ENCODE measurements around the gene RUVBL2.

RUVBL2 gene

DNA sequence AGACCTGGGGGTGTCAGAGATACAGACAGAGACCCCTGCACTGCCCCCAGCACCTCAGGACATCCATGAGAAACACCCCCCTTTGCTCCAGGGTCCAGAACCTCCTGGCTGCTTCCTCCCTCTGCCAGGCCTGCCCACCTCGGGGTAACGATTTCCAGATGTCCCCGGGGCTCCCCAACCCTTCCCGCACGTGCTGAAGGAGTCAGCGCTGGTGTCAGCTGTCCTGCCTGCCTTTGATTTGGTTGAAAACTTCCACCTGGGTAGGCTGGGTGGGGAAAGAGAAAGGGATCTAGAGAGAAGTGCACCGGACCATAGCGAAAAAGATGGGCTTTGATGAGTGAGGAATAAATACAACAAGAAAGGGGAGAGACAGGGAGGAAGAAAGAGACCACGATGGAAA, 65.4 kb downstream of the RUVBL2 start:
- TF ChIP-seq, protein P1, sequence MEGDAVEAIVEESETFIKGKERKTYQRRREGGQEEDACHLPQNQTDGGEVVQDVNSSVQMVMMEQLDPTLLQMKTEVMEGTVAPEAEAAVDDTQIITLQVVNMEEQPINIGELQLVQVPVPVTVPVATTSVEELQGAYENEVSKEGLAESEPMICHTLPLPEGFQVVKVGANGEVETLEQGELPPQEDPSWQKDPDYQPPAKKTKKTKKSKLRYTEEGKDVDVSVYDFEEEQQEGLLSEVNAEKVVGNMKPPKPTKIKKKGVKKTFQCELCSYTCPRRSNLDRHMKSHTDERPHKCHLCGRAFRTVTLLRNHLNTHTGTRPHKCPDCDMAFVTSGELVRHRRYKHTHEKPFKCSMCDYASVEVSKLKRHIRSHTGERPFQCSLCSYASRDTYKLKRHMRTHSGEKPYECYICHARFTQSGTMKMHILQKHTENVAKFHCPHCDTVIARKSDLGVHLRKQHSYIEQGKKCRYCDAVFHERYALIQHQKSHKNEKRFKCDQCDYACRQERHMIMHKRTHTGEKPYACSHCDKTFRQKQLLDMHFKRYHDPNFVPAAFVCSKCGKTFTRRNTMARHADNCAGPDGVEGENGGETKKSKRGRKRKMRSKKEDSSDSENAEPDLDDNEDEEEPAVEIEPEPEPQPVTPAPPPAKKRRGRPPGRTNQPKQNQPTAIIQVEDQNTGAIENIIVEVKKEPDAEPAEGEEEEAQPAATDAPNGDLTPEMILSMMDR (conservative IDR thresholded peaks at IDR 0.05): no peak
- TF ChIP-seq ZFX (IDR thresholded peaks at IDR 0.05): no peak
- no peak overlapping the region for H3K27ac ChIP-seq

GRCh38 chr19:49061000-49061399, 67.3 kb downstream of the RUVBL2 start:
- no peak overlapping the region for H3K27ac ChIP-seq
- TF ChIP-seq, protein P1 (conservative IDR thresholded peaks at IDR 0.05): no peak
- no peak for TF ChIP-seq ZFX (IDR thresholded peaks at IDR 0.05)

DNA sequence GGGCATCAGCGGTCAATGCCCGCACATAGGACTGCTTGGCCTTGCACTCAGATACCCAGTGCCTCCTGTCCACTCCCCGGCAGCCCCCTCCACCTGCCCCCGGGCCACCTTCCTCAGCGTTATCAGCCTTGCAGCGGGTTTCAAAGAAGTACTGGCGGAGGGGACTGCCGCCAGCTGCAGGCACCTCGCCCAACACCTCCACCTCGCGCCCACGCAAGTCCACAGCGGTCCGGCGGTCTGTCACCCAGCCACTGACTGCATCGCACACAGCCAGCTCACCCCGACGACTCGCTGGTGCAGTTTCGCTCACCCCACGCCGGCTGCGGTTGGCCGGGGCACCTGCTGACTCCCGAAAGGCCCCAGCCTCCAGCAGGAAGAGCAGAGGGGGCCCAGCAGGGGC, 67.8 kb downstream of the RUVBL2 start:
- no peak for TF ChIP-seq ZFX (IDR thresholded peaks at IDR 0.05)
- TF ChIP-seq, protein P1 (conservative IDR thresholded peaks at IDR 0.05): no peak
- H3K27ac ChIP-seq: no peak overlapping the region

GRCh38 chr19:49064029-49064629, 70.4 kb downstream of the RUVBL2 start:
- H3K27ac ChIP-seq: no peak overlapping the region; the same call in 1 of the 2 replicates
- TF ChIP-seq, protein P1 (conservative IDR thresholded peaks at IDR 0.05): no peak
- TF ChIP-seq ZFX (IDR thresholded peaks at IDR 0.05): no peak

DNA sequence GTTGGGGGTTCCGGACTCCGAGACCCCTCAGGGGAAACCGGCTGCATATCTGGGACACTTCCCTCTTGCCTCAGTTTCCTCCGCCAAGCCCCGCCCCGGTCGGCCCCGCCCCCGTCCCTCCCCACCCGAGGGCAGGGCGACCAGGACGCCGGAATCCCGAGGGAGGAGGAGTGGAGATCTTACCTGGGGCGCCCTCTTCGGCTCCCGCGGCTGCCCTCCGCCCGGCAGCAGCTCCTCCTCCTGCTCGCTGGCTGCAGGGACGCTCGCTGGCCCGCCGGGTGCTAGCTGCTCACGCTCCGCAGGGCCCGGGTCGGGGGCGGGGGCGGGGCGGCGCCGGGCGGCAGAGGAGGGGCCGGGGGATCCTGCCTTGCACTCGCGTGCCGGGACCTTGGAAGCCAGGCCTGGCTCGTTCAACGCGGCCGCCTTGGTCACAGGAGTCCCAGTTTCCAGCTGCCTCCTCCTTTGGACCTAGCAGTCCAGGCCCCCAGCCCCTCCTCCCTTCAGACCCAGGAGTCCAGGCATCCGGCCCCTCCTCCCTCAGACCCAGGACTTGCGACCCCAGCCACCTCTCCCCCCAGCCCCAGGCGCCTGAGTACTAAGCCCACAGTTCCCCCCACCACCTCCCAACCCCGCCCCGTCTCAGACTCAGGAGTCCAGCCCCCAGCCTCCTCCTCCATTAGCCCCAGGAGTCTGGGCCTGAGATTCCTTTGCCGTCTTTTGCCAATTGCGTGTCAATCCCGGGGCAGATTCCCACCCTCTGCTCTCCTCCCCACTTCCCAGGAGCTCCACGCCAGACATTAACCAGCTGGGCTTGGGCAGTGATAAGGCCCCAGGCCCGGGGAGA, 71.3 kb downstream of the RUVBL2 start, which contains the start of gene NTF4:
NTF4 (minus strand) TSS at position 51 of the 844 bp plus-strand sequence. CDS start 2,821 bp downstream, outside the sequence.
- no peak for TF ChIP-seq ZFX (IDR thresholded peaks at IDR 0.05)
- TF ChIP-seq, protein P1 (conservative IDR thresholded peaks at IDR 0.05): no peak
- peak within 1 kb of the TSS; percentile 29; the same call in 1 of the 2 replicates for H3K27ac ChIP-seq

Measured in C4-2B (cell line).